NCI-H1092 treated with DMSO at 0.1 percent for 48 hours (cell line): ENCODE results near the gene ZNF782.
A peak's percentile ranks its signal among the peaks of the same experiment; 100 is the strongest.
"Not testable (repeated sequence)": the region's sequence is repeated elsewhere in the genome, so short reads cannot be mapped to it uniquely, and the experiment has no call there.

Source experiments
- DNase-seq: peaks from one replicate; lab custom pipeline; 2025; lab: John Stamatoyannopoulos, UW

ZNF782 gene

DNA sequence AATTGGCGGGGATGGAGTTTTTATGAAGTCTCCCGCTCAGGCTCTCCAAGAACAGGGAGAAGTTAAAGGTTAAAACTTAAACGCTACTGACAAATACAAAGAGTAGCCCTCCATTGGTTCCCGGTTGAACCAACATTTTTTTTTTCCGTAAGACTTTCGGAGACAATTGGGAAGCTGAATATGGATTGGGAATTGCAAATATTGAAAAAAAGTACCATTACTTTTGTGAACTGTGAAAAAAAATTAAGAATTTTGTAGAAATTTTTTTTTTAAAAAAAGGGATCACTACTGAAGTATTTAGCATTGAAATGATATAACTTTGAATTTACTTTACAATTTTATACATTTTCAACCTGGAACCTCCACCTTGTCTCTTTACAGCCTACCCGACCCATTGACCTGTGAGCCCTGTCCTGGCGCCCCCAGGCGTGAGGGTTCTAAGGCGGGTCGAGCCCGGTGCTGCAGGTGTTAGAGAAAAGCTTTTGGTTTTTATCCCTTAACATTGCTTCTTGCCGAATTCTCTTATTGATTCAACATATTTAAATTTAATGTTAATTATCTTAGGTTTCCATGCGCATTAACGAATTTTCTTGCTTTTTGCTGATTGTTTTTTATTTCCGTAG is 448 bp upstream of the ZNF782 start:
- no peak for DNase-seq

DNA sequence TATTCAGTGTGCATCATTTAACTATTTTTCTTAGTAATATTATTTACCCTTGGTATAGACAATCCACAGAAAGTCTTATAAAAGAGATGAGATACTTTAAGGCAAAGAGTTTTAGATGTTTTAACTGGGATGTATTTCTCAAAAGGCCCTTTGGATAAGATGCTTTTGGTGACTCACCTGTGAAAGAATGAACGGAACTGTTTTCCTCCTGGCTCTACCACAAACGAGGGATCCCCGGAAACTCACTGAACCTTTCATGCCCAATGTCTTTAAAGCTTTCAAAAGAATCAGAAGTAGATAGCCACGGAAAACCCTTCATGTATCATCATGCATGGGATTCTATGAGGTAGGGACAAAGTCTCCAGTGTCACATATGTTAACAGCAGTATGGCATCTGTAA is 1.6 kb downstream of the ZNF782 start:
- DNase-seq: no peak

DNA sequence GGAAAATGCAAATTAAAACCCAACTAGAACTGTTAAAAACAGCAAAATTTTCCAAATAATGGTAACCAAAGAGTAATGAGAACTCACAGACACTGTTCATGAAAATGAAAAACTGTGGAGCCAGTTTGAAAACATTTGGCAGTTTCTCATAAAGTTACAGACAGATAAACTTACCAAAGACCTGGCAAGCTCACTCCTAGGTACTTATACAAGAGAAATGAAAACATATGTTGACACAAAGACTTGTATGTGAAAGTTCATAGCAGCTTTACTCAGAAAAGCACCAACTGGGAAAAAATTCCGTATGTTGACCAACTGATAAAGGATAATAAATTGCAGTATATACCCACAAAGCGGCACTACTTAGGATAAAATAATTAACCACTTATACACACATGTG is 10.3 kb downstream of the ZNF782 start:
- no peak for DNase-seq

DNA sequence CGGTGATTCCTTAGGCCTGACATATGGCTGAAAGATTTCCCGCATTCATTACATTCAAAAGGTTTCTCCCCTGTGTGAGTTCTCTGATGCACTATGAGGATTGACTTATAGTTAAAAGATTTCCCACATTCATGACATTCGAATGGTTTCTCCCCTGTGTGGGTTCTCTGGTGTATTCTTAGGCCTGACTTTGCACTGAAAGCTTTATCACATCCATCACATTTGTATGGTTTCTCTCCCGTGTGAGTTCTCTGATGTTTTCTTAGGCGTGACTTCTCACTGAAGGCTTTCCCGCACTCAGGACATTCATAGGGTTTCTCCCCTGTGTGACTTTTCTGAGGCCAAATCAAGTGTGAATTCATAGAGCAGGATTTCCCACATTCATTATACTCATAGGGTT is 35.8 kb downstream of the ZNF782 start:
- DNase-seq: no peak

DNA sequence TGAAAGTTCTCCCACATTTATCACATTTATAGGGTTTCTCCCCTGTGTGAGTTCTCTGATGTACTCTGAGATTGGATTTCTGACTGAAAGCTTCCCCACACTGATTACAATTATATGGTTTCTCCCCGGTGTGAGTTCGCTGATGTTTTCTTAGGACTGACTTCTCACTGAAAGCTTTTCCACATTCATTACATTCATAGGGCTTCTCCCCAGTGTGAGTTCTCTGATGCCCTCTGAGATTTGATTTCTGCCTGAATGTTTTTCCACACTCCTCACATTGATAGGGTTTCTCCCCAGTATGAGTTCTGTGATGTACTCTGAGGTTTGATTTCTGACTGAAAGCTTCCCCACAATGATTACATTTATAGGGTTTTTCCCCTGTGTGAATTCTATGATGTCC is 36.3 kb downstream of the ZNF782 start:
- no peak for DNase-seq

DNA sequence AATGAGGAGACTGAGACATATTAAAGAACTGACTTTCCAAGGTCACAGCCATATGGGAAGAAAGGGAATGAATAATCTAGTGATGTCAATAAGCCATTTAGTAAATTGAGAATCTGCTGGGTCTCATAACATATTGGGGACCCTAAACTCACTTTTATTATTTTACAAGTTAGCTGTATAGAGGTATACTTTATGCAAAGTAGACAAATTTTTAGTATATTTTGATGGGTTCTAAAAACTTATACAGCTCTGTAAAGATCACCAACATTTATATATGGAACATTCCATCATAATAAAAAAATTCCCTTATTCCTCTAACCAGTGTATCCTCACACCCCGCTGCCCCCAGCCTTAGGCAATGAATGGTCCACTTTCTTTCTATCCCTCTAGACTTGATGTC is 40.7 kb downstream of the ZNF782 start:
- DNase-seq: no peak

DNA sequence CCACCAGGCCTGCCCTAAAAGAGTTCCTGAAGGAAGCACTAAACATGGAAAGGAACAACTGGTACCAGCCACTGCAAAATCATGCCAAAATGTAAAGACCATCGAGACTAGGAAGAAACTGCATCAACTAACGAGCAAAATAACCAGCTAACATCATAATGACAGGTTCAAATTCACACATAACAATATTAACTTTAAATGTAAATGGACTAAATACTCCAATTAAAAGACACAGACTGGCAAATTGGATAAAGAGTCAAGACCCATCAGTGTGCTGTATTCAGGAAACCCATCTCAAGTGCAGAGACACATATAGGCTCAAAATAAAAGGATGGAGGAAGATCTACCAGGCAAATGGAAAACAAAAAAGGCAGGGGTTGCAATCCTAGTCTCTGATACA is 55.4 kb downstream of the ZNF782 start:
- not testable (repeated sequence) for DNase-seq

DNA sequence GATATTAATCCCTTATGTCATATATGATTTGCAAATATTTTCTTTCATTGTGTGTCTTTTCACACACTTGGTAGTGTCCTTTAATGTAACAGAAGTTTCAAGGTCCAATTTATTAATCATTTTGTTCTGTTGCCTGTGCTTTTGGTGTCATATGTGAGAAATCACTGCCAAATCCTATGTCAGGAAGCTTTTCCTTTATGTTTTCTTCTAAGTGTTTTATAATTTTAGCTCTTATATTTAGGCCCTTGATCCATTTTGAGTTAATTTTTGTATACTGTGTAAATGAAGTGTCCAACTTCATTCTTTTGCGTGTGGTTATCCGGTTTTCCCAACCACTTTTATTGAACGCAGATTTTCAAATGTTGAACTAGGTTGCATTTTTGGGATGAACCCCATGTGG is 70.3 kb downstream of the ZNF782 start:
- no peak for DNase-seq

DNA sequence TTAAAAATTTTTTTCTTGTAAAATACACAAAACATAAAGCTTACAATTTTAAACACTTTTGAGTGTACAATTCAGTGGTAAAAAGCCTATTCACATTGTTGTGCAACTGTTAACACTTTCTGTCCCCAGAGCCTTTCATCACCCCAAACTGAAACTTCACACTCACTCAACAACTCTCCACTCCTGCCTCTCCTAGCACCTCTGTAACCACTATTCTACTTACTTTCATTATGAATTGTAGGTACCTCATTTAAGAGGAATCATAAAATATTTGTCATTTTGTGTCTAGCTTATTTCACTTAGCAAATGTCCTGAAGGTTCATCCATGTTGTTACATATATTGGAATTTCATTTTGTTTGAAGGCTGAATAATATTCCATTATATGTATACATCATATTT is 72.1 kb downstream of the ZNF782 start:
- DNase-seq: no peak

DNA sequence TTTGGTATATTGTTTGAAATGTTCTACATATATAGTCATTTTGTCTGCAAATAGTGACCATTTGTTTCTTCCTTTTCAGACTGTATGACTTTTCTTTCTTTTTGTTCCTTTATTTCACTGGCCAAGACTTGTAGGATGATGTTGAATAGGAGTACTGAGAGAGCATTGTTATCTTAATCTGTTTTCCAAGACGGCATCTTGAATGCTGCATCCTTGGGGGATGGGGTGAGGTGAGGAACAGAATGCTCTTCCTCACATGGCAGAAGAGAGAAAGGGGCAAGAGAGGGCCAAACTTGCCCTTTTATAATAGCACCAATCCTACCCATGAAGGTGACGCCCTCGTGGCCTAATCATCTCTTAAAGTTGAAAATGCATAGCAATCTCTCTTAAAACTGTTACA is 72.8 kb downstream of the ZNF782 start:
- no peak for DNase-seq

DNA sequence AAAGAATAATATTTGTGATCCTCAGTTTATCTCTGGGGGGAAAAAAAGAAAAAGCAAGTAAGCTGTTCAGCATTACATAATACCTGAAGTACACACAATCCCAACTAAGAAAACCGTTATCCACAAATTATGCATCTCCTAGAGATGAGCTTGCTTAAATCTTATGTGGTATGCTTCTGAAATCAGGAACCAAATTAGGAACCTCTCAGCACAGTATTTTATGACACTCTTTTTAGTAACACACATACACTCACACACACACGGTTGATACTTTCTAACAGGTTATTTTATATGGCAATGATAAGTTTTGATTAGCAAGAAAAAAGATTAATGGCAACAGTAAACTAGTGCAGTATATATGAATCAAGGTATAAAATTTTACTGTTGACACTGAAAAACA is 75.2 kb downstream of the ZNF782 start:
- DNase-seq: no peak

DNA sequence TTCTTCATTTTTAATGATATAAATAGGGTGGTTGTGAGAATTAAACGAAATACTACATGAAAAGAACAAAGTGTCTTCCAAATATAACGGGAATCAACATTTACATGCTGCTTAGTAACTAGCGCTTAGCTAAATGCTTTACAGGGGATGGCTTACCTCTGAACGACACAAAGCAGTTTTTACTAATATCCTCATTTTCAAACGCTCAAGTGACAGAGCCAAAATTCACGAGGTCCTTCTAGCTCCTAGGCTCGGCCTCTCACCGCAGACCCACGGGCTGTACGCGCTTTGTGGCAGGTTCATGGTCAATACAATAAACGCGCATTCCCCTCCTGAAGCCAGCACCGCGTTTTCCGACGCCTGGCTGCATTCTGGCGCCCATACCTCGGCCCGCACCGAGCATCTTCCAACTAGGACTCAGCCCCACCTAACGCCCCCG is 76.9 kb downstream of the ZNF782 start:
- DNase-seq: peak; percentile 53

DNA sequence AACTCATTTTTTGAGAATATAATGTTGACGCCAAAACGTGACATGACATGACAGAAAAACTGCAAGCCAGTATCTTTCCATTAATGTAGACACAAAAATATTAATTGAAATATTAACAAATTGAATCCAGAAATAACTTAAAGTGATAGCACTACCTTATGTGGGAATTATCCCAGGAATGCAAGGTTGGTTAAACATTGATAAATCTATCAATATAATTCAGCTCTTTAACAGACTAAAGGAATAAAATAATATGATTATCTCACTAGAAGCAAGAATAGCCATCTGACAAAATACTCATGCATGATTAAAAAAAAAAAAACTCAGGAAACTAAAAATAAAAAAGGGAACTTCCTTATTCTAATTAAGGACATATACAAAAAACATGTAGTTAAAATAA is 83.2 kb downstream of the ZNF782 start:
- DNase-seq: no peak

DNA sequence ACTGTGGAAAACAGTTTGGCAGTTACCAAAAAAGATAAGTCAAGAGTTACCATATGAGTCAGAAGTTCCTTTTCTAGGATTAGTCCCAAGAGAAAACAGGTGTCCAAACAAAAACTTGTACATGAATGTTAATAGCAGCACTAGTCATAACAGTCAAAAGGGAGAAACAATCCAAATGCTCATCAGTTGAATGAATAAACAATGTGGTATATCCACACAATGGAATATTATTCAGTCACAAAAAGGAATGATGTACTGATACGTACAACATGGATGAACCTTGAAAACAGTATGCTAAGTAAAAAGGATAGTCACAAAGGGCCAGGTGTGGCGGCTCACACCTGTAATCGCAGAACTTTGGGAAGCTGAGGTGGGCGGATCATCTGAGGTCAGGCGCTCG is 84.3 kb downstream of the ZNF782 start:
- no peak for DNase-seq
